ENCODE results near the gene GRM5.

The GRM5 gene

GRCh38 chr11:88683024-88683423 is 382.8 kb downstream of the GRM5 start:
- DNase-seq (ENCODE audit: low read depth), result no peak
- H3K4me3 ChIP-seq (replicated peaks; ENCODE audit: low read depth, low read length), result no peak overlapping the region
- TF ChIP-seq CTCF (IDR thresholded peaks at IDR 0.05; ENCODE audit: low read length, missing control alignments), result no peak

- TF ChIP-seq CTCF (IDR thresholded peaks at IDR 0.05; ENCODE audit: low read length, missing control alignments), result no peak
- peak; percentile 35 for DNase-seq (ENCODE audit: low read depth)
- no peak overlapping the region for H3K4me3 ChIP-seq (replicated peaks; ENCODE audit: low read depth, low read length)
Measured at GRCh38 chr11:88680806-88681205, 385.0 kb downstream of the GRM5 start.

- TF ChIP-seq CTCF (IDR thresholded peaks at IDR 0.05; ENCODE audit: low read length, missing control alignments), result no peak
- H3K4me3 ChIP-seq (replicated peaks; ENCODE audit: low read depth, low read length), result no peak overlapping the region
- DNase-seq (ENCODE audit: low read depth), result no peak
Measured at GRCh38 chr11:88666364-88666763, 399.4 kb downstream of the GRM5 start.

GRCh38 chr11:88657076-88657738 is 408.6 kb downstream of the GRM5 start:
- H3K4me3 ChIP-seq (replicated peaks; ENCODE audit: low read depth, low read length), result peak overlapping the region; percentile 0

GRCh38 chr11:88656283-88656682 is 409.5 kb downstream of the GRM5 start:
- no peak for DNase-seq (ENCODE audit: low read depth)
- no peak overlapping the region for H3K4me3 ChIP-seq (replicated peaks; ENCODE audit: low read depth, low read length)
- TF ChIP-seq CTCF (IDR thresholded peaks at IDR 0.05; ENCODE audit: low read length, missing control alignments), result no peak

More at GRCh38 chr11:88657076-88657738, 408.6 kb downstream of the GRM5 start:
- TF ChIP-seq CTCF (IDR thresholded peaks at IDR 0.05; ENCODE audit: low read length, missing control alignments), result no peak
- no peak for DNase-seq (ENCODE audit: low read depth)

- no peak overlapping the region for H3K4me3 ChIP-seq (replicated peaks; ENCODE audit: low read depth, low read length)
- TF ChIP-seq CTCF (IDR thresholded peaks at IDR 0.05; ENCODE audit: low read length, missing control alignments), result no peak
- no peak for DNase-seq (ENCODE audit: low read depth)
Measured at GRCh38 chr11:88655656-88656055, 410.1 kb downstream of the GRM5 start.

- no peak for DNase-seq (ENCODE audit: low read depth)
- no peak for TF ChIP-seq CTCF (IDR thresholded peaks at IDR 0.05; ENCODE audit: low read length, missing control alignments)
- H3K4me3 ChIP-seq (replicated peaks; ENCODE audit: low read depth, low read length), result no peak overlapping the region
Measured at GRCh38 chr11:88655196-88655595, 410.6 kb downstream of the GRM5 start.

All from fibroblast of pulmonary artery (primary cell).